Adipocyte (in vitro differentiated cells): ENCODE measurements around the gene BUD13.

Experiments
- DNase-seq: peaks from one replicate; pipeline ENCODE4 v3.0.0-alpha.2; 2015; ENCODE audit warnings: low read depth
- H3K27me3 ChIP-seq: replicated peaks from 2 replicates; pipeline ENCODE4 v1.7.0; 2013; ENCODE audit warnings: mild to moderate bottlenecking, low read length, moderate library complexity; ENCODE audit not compliant: control insufficient read depth, insufficient read depth
- H3K36me3 ChIP-seq: 2 replicates; pipeline ENCODE4 v1.7.0; 2013; ENCODE audit warnings: low read length, mild to moderate bottlenecking, moderate library complexity; ENCODE audit not compliant: control insufficient read depth, insufficient read depth, severe bottlenecking
- H3K4me1 ChIP-seq: 2 replicates; pipeline ENCODE4 v1.7.0; 2013; ENCODE audit warnings: mild to moderate bottlenecking, low read length, moderate library complexity; ENCODE audit not compliant: control insufficient read depth, insufficient read depth
- H3K4me3 ChIP-seq: 2 replicates; pipeline ENCODE4 v1.7.0; 2013; ENCODE audit warnings: mild to moderate bottlenecking, low read length, moderate library complexity
- H3K9ac ChIP-seq: 2 replicates; pipeline ENCODE4 v1.7.0; 2013; ENCODE audit warnings: mild to moderate bottlenecking, low read length, moderate library complexity
- H3K9me3 ChIP-seq: 2 replicates; pipeline ENCODE4 v1.7.0; 2013; ENCODE audit warnings: mild to moderate bottlenecking, low read length, moderate library complexity; ENCODE audit not compliant: control insufficient read depth

Gene BUD13

DNA sequence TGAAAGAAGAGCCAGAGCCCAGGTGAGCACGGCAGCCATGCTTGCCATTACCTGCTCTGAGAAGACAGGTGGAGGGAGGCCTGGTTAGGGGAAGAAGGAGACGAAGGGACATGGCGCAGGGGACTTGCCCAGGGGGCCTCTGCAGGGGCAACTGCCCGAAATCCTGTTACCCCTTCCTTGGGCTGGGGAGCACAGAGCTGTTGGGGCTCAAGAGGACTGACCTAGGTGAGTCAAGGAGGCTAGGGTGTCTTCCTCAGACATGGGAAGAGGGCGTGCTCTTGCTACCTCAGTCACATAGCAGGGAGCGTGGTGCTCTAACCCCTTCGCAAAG is 19.0 kb upstream of the BUD13 start, which contains the start of gene APOA5:
Gene APOA5 (minus strand): TSS at position 67 of the 331 bp plus-strand sequence. CDS start 19 bp downstream, at position 48.
- peak within 1 kb of the TSS; percentile 39 for H3K9ac ChIP-seq
- peaks cover 38% of the 10 kb centered on the region for H3K4me1 ChIP-seq
- peak within 1 kb of the TSS; percentile 4 for H3K4me3 ChIP-seq
- no peaks in the 10 kb centered on the region for H3K9me3 ChIP-seq
- DNase-seq, result no peak
- no peaks in the 10 kb centered on the region for H3K36me3 ChIP-seq
- no peaks in the 10 kb centered on the region for H3K27me3 ChIP-seq

- Histone ChIP-seq H3K9ac (peak overlapping the region; percentile 17), H3K27me3 (no peaks in the 10 kb centered on the region), H3K36me3 (peaks cover 5% of the 10 kb centered on the region), H3K4me1 (peaks cover 44% of the 10 kb centered on the region), H3K9me3 (no peaks in the 10 kb centered on the region), H3K4me3 (no peak overlapping the region)
- peak; percentile 86 for DNase-seq
These were observed 18.4 kb upstream of the BUD13 start for GRCh38 chr11:116791002-116791812.

DNA sequence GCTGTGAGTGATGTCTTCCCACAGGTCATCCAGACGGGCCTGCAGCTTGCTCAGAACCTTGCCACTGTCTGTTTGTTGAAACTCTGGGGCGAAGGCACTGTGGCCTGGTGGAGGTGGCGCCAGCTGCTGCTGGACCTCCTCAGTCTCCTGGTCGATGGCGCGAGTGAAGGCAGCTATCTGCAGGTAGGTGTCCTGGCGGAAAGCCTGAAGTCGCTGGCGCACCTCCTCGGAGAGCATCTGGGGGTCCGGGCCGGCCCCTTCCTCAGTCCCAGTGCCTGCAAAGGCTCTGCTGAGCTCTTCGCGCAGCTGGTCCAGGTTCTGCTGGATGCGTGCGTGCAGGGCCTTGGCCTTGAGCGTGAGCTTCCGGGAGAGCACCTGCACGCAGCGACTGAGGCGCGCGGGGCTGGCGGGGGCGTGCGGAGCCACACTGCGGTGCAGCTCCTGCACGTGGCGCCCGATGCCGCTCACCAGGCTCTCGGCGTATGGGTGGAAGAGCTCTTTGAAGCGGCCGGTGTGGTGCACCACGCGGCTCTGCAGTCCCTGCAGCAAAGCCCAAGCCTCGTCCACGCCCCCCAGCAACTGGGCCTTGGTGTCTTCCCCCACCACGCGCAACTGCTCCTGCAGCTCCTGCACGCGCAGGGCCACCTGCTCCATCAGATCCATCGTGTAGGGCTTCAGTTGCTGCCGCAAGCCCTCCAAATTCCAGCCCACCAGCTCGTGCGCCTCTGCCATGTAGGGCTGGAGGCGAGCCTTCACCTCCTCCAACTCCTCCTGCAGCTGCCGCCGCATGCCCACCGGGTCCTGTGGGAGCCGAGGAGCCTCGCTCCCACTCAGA is 17.6 kb upstream of the BUD13 start:
- H3K4me1 ChIP-seq, result peaks cover 46% of the 10 kb centered on the region
- H3K9me3 ChIP-seq, result no peaks in the 10 kb centered on the region
- H3K27me3 ChIP-seq, result no peaks in the 10 kb centered on the region
- H3K4me3 ChIP-seq, result no peak overlapping the region
- H3K36me3 ChIP-seq, result peaks cover 13% of the 10 kb centered on the region
- H3K9ac ChIP-seq, result no peak overlapping the region
- DNase-seq, result no peak

GRCh38 chr11:116788975-116789374 is 16.2 kb upstream of the BUD13 start:
- no peak for DNase-seq
- peaks cover 27% of the 10 kb centered on the region for H3K36me3 ChIP-seq
- no peaks in the 10 kb centered on the region for H3K9me3 ChIP-seq
- H3K9ac ChIP-seq, result no peak overlapping the region
- no peak overlapping the region for H3K4me3 ChIP-seq
- no peaks in the 10 kb centered on the region for H3K27me3 ChIP-seq
- peaks cover 47% of the 10 kb centered on the region for H3K4me1 ChIP-seq

DNA sequence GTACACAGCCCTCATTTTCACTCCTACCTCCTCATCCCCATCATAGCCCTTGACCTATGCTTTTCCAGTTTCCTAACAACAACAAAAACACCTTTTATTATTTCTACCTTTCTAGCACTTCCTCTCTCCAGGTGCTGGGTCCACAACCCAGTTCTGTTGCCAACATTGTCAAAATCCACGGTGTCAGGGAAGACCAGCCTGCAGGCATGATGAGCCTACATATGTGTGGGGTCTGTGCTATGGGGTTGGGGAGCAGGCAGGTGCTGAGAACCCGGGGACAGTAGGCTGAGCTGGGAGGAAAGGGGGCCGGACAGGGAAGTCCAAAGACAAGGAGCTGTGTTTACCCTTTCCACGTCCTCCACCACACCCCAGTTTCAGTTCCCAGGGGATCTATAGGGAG is 15.7 kb upstream of the BUD13 start:
- H3K9me3 ChIP-seq, result no peaks in the 10 kb centered on the region
- peak overlapping the region; percentile 89 for H3K4me3 ChIP-seq
- peaks cover 48% of the 10 kb centered on the region for H3K4me1 ChIP-seq
- peaks cover 31% of the 10 kb centered on the region for H3K36me3 ChIP-seq
- DNase-seq, result no peak
- peak overlapping the region; percentile 90 for H3K9ac ChIP-seq
- no peaks in the 10 kb centered on the region for H3K27me3 ChIP-seq

DNA sequence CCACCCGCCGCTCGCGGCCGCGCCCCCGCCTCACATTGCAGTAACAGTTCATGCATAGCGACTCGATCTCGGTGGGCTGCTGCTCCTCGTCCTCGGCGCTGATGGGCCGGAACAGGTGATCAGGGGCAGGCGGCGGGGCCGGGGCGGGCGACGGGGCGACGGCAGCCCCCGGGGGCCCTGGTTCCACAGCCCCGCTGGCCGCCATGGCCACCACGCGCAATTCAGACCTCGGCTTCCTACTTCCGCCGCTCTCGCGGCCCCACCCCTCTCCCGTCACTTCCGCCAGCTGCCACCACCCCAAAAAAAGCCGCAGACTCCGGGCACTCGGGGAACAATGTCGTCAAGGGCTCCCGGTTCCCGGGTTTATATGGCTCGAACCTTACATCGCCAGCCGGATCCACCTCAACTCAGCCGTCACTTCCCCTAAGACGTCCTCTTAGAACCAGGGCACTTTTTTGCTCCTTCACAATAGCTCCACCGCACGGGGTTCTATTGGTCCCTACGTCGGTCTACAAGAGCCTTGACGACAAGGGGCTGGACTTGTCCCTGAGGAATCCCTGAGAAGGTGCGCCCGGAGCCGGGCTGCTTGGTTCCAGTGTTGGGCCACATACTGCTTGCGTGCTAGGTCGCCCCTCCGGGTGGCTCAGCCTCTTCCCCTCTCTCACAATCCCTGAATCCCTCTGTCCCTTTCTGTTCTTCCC is 15.1 kb upstream of the BUD13 start, which contains the start of gene ZPR1:
Gene ZPR1 (minus strand): TSS at position 238 of the 701 bp plus-strand sequence. CDS start 33 bp downstream, at position 205.
- Histone ChIP-seq H3K36me3 (peaks cover 37% of the 10 kb centered on the region), H3K9me3 (no peaks in the 10 kb centered on the region), H3K4me3 (peak within 1 kb of the TSS; percentile 89), H3K4me1 (peaks cover 48% of the 10 kb centered on the region), H3K27me3 (no peaks in the 10 kb centered on the region), H3K9ac (peak within 1 kb of the TSS; percentile 90)
- DNase-seq, result peak; percentile 91

DNA sequence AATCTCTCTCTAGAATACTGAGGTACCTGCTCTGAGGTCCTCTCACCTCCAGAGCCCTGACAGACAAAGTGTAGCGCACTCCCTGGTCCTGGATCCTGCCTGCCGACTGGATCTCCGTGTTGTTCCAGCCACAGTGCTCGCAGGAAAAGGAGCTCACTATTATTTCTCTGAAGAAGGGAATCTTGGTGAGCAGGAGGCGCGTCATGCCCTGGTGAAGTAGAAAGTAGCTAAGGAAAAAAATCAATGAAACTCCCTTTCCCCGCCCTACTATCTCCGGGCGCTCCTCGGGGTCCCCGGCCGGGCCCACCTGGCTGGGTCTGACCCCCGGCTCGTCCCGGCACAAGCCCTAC is 14.6 kb upstream of the BUD13 start:
- Histone ChIP-seq H3K36me3 (peaks cover 42% of the 10 kb centered on the region), H3K27me3 (no peaks in the 10 kb centered on the region), H3K4me1 (peaks cover 48% of the 10 kb centered on the region), H3K9ac (peak overlapping the region; percentile 90), H3K4me3 (peak overlapping the region; percentile 89), H3K9me3 (no peaks in the 10 kb centered on the region)
- DNase-seq, result peak; percentile 43

- Histone ChIP-seq H3K4me3 (peak overlapping the region; percentile 89), H3K36me3 (peaks cover 46% of the 10 kb centered on the region), H3K9ac (peak overlapping the region; percentile 90), H3K9me3 (no peaks in the 10 kb centered on the region), H3K4me1 (peaks cover 48% of the 10 kb centered on the region), H3K27me3 (no peaks in the 10 kb centered on the region)
- DNase-seq, result no peak
These were observed 14.2 kb upstream of the BUD13 start for GRCh38 chr11:116786966-116787365.

GRCh38 chr11:116786326-116786725 is 13.5 kb upstream of the BUD13 start:
- Histone ChIP-seq H3K27me3 (no peaks in the 10 kb centered on the region), H3K9me3 (no peaks in the 10 kb centered on the region), H3K4me3 (peak overlapping the region; percentile 89), H3K9ac (no peak overlapping the region), H3K36me3 (peaks cover 52% of the 10 kb centered on the region), H3K4me1 (peaks cover 43% of the 10 kb centered on the region)
- DNase-seq, result no peak

DNA sequence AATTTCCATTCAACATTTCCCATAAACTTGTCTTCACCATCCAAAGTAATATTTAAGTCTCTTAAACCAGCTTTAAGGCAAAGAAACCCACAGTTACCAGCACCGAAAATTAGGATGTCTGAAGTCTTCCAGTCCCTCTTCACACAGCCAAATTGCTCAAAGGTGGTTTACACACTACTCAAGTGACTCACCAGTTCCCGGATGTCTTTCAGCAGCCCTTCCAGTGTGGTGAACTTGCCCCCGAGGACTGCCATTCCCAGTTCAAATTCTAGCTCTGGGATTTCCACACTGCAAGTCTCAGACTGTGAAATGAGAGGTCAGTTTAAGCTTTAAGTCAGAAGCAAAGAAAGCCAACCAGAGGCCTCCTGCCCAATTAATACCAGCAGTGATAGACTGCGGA is 9.9 kb upstream of the BUD13 start:
- H3K4me3 ChIP-seq, result peak overlapping the region; percentile 30
- peak overlapping the region; percentile 45 for H3K9ac ChIP-seq
- H3K27me3 ChIP-seq, result no peaks in the 10 kb centered on the region
- H3K9me3 ChIP-seq, result no peaks in the 10 kb centered on the region
- H3K4me1 ChIP-seq, result peaks cover 46% of the 10 kb centered on the region
- H3K36me3 ChIP-seq, result peaks cover 84% of the 10 kb centered on the region
- DNase-seq, result no peak

GRCh38 chr11:116778556-116778955 is 5.8 kb upstream of the BUD13 start:
- Histone ChIP-seq H3K9ac (no peak overlapping the region), H3K9me3 (no peaks in the 10 kb centered on the region), H3K4me3 (no peak overlapping the region), H3K4me1 (peaks cover 60% of the 10 kb centered on the region), H3K27me3 (no peaks in the 10 kb centered on the region), H3K36me3 (peaks cover 69% of the 10 kb centered on the region)
- no peak for DNase-seq
